ENCODE results near the gene TTC7B. TPM values are rescaled to one million over a fixed set of nuclear protein-coding genes. Genes with fewer than 3 reads are reported as not detected.

The TTC7B gene
- polyA plus RNA-seq, 1 donor from 2014 or later, result 19.9 TPM

DNA sequence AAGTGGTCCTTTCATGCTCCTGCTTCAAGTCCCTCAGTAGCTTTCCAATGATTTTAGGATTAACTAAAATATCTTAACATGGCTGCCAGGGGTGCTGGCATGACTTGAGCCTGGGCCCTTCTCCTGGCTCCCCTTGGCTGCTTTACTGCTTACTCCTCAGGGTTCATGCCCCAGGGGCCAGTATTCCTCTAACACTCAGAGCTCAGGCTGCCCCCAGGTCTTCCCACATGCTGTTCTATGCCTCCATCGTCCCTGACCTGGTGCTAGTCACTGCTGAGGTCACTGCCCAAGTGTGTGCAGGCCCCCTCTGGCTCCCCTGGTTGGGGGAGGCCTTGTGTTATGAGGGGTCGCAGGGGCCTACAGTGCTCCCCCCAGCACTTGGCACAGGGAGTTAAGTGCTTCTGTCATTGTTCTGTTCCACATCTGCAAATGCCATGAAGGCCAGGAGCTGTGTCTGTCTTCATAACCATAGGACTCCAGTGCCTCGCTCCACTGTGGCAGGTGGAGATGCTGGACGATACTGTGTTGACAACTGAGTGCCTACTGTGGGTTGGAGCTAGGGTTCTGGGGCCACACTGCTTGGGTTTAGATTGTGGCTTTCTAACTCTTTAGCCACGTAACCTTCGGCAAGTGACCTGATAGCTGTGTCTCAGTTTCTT lies 228.8 kb downstream of the TTC7B start:
- Histone ChIP-seq H3K9me2 (ENCODE audit: insufficient read depth, low read length) (no peaks in the 10 kb centered on the region), H3K9me3 (ENCODE audit: low read length) (no peaks in the 10 kb centered on the region), H3K9ac (ENCODE audit: low read length) (no peak overlapping the region), H2AFZ (ENCODE audit: low read depth, low read length) (no peak overlapping the region), H3K79me2 (replicated peaks; ENCODE audit: insufficient read depth, low read length) (no peaks in the 10 kb centered on the region), H3K4me2 (ENCODE audit: low read length) (no peak overlapping the region), H3F3A (ENCODE audit: insufficient read depth, low read length, poor library complexity, severe bottlenecking) (no peaks in the 10 kb centered on the region), H4K20me1 (ENCODE audit: insufficient read depth) (no peaks in the 10 kb centered on the region), H3K27me3 (ENCODE audit: insufficient read depth, low read depth, low read length) (no peaks in the 10 kb centered on the region), H3K27ac (ENCODE audit: low read length) (no peak overlapping the region), H3K4me3 (ENCODE audit: low read length) (no peak overlapping the region), H3K36me3 (ENCODE audit: insufficient read depth, low read length) (no peaks in the 10 kb centered on the region)
- no peak for TF ChIP-seq RAD21 (conservative IDR thresholded peaks at IDR 0.05)
- TF ChIP-seq MXI1 (conservative IDR thresholded peaks at IDR 0.05; ENCODE audit: poor library complexity, severe bottlenecking), result no peak
- no peak for TF ChIP-seq POLR2AphosphoS5 (IDR thresholded peaks at IDR 0.05)
- TF ChIP-seq, protein P1, sequence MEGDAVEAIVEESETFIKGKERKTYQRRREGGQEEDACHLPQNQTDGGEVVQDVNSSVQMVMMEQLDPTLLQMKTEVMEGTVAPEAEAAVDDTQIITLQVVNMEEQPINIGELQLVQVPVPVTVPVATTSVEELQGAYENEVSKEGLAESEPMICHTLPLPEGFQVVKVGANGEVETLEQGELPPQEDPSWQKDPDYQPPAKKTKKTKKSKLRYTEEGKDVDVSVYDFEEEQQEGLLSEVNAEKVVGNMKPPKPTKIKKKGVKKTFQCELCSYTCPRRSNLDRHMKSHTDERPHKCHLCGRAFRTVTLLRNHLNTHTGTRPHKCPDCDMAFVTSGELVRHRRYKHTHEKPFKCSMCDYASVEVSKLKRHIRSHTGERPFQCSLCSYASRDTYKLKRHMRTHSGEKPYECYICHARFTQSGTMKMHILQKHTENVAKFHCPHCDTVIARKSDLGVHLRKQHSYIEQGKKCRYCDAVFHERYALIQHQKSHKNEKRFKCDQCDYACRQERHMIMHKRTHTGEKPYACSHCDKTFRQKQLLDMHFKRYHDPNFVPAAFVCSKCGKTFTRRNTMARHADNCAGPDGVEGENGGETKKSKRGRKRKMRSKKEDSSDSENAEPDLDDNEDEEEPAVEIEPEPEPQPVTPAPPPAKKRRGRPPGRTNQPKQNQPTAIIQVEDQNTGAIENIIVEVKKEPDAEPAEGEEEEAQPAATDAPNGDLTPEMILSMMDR (IDR thresholded peaks at IDR 0.05; ENCODE audit: poor library complexity, severe bottlenecking), result no peak
- TF ChIP-seq TAF1 (IDR thresholded peaks at IDR 0.05; ENCODE audit: low read depth), result no peak
- TF ChIP-seq EP300 (conservative IDR thresholded peaks at IDR 0.05; ENCODE audit: poor library complexity, severe bottlenecking), result no peak
- no peak for TF ChIP-seq SMC3 (conservative IDR thresholded peaks at IDR 0.05; ENCODE audit: poor library complexity)
- TF ChIP-seq, protein P2, sequence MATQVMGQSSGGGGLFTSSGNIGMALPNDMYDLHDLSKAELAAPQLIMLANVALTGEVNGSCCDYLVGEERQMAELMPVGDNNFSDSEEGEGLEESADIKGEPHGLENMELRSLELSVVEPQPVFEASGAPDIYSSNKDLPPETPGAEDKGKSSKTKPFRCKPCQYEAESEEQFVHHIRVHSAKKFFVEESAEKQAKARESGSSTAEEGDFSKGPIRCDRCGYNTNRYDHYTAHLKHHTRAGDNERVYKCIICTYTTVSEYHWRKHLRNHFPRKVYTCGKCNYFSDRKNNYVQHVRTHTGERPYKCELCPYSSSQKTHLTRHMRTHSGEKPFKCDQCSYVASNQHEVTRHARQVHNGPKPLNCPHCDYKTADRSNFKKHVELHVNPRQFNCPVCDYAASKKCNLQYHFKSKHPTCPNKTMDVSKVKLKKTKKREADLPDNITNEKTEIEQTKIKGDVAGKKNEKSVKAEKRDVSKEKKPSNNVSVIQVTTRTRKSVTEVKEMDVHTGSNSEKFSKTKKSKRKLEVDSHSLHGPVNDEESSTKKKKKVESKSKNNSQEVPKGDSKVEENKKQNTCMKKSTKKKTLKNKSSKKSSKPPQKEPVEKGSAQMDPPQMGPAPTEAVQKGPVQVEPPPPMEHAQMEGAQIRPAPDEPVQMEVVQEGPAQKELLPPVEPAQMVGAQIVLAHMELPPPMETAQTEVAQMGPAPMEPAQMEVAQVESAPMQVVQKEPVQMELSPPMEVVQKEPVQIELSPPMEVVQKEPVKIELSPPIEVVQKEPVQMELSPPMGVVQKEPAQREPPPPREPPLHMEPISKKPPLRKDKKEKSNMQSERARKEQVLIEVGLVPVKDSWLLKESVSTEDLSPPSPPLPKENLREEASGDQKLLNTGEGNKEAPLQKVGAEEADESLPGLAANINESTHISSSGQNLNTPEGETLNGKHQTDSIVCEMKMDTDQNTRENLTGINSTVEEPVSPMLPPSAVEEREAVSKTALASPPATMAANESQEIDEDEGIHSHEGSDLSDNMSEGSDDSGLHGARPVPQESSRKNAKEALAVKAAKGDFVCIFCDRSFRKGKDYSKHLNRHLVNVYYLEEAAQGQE (IDR thresholded peaks at IDR 0.05; ENCODE audit: borderline replicate concordance), result no peak
- no peak for TF ChIP-seq EZH2 (IDR thresholded peaks at IDR 0.05; ENCODE audit: borderline replicate concordance, insufficient read depth, low read length, poor library complexity, severe bottlenecking)

DNA sequence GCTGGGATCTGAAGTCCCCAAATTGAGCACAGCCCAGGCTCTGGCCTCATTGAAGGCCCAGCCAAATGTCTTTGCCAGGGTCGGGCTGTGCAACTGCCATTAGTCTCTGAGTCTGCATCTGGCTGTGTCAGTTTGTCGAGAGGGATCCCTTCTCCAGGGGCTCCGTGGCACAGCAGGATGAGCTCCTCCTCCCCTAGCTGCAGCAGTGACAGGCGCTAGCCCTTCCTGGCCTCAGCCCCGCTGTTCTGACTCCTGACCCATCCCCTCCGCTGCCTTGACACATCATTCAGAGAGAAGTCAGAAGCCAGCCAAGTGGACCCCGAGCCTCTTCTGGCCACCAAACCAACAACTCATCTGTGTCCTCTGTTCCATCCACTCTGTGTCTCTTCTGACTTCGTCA lies 231.1 kb downstream of the TTC7B start:
- Histone ChIP-seq H3K9me2 (ENCODE audit: insufficient read depth, low read length) (no peaks in the 10 kb centered on the region), H3K79me2 (replicated peaks; ENCODE audit: insufficient read depth, low read length) (no peaks in the 10 kb centered on the region), H3K9ac (ENCODE audit: low read length) (no peak overlapping the region), H3K4me3 (ENCODE audit: low read length) (no peak overlapping the region), H3K9me3 (ENCODE audit: low read length) (no peaks in the 10 kb centered on the region), H3K36me3 (ENCODE audit: insufficient read depth, low read length) (no peaks in the 10 kb centered on the region), H3K27me3 (ENCODE audit: insufficient read depth, low read depth, low read length) (no peaks in the 10 kb centered on the region), H3F3A (ENCODE audit: insufficient read depth, low read length, poor library complexity, severe bottlenecking) (no peaks in the 10 kb centered on the region), H3K27ac (ENCODE audit: low read length) (no peak overlapping the region), H4K20me1 (ENCODE audit: insufficient read depth) (no peaks in the 10 kb centered on the region), H2AFZ (ENCODE audit: low read depth, low read length) (no peak overlapping the region), H3K4me2 (ENCODE audit: low read length) (no peak overlapping the region)
- TF ChIP-seq POLR2AphosphoS5 (IDR thresholded peaks at IDR 0.05) (no peak), SMC3 (conservative IDR thresholded peaks at IDR 0.05; ENCODE audit: poor library complexity) (no peak), EP300 (conservative IDR thresholded peaks at IDR 0.05; ENCODE audit: poor library complexity, severe bottlenecking) (no peak), EZH2 (IDR thresholded peaks at IDR 0.05; ENCODE audit: borderline replicate concordance, insufficient read depth, low read length, poor library complexity, severe bottlenecking) (no peak), MXI1 (conservative IDR thresholded peaks at IDR 0.05; ENCODE audit: poor library complexity, severe bottlenecking) (no peak), RAD21 (conservative IDR thresholded peaks at IDR 0.05) (no peak), TAF1 (IDR thresholded peaks at IDR 0.05; ENCODE audit: low read depth) (no peak)
- TF ChIP-seq, protein P1 (IDR thresholded peaks at IDR 0.05; ENCODE audit: poor library complexity, severe bottlenecking), result no peak
- TF ChIP-seq, protein P2 (IDR thresholded peaks at IDR 0.05; ENCODE audit: borderline replicate concordance), result no peak
